GM21723 (cell line): Measurements from ENCODE around the gene SMARCAL1.
"Not testable (repeated sequence)": the region's sequence is repeated elsewhere in the genome, so short reads cannot be mapped to it uniquely, and the experiment has no call there.

Experiments used
- ATAC-seq: cut with Tn5 transposase; IDR thresholded peaks from one replicate; pipeline ENCODE4 v1.9.1; 2021; ENCODE audit warnings: mild to moderate bottlenecking, moderate library complexity; ENCODE audit not compliant: unreplicated experiment

SMARCAL1 gene

GRCh38 chr2:216498379-216499352, 86.4 kb downstream of the SMARCAL1 start, which contains the start of gene RPL37A:
Gene RPL37A (plus strand): TSS chr2:216498844. CDS start chr2:216498875, 31 bp downstream.
- peak; percentile 91 for ATAC-seq

- no peak for ATAC-seq
These were observed 87.4 kb downstream of the SMARCAL1 start for GRCh38 chr2:216499641-216500218.

- no peak for ATAC-seq
These were observed 88.3 kb downstream of the SMARCAL1 start for GRCh38 chr2:216500572-216500971.

- no peak for ATAC-seq
These were observed 89.6 kb downstream of the SMARCAL1 start for GRCh38 chr2:216501854-216502253.

GRCh38 chr2:216502381-216503158, 90.3 kb downstream of the SMARCAL1 start:
- no peak for ATAC-seq

- ATAC-seq = no peak
These were observed 90.9 kb downstream of the SMARCAL1 start for GRCh38 chr2:216503159-216503629.

GRCh38 chr2:216503697-216504375, 91.6 kb downstream of the SMARCAL1 start:
- no peak for ATAC-seq

- ATAC-seq = no peak
These were observed 92.1 kb downstream of the SMARCAL1 start for GRCh38 chr2:216504376-216504762.

- no peak for ATAC-seq
These were observed 93.1 kb downstream of the SMARCAL1 start for GRCh38 chr2:216505133-216506106.

- ATAC-seq = no peak
These were observed 95.2 kb downstream of the SMARCAL1 start for GRCh38 chr2:216507220-216508160.

GRCh38 chr2:216508229-216508628, 95.9 kb downstream of the SMARCAL1 start:
- ATAC-seq = no peak

GRCh38 chr2:216516730-216517350, 104.6 kb downstream of the SMARCAL1 start:
- no peak for ATAC-seq

- ATAC-seq = no peak
These were observed 105.4 kb downstream of the SMARCAL1 start for GRCh38 chr2:216517447-216518225.

- ATAC-seq = not testable (repeated sequence)
These were observed 106.4 kb downstream of the SMARCAL1 start for GRCh38 chr2:216518566-216519119.

GRCh38 chr2:216519154-216519762, 107.0 kb downstream of the SMARCAL1 start:
- ATAC-seq = peak; percentile 74

GRCh38 chr2:216520112-216520511, 107.8 kb downstream of the SMARCAL1 start:
- ATAC-seq = no peak
